Fibroblast of the aortic adventitia (primary cell): Measurements from ENCODE around the gene CAMTA1. TPM values are rescaled to one million over a fixed set of nuclear protein-coding genes. Genes with fewer than 3 reads are reported as not detected.
A peak's percentile ranks its signal among the peaks of the same experiment; 100 is the strongest.

ENCODE experiments used
- DNase-seq: peaks from one replicate; pipeline ENCODE4 v3.0.0-alpha.2; 2010; ENCODE audit warnings: low read depth
- H3K4me3 ChIP-seq: 2 replicates; pipeline ENCODE4 v1.5.1; 2011; ENCODE audit warnings: low read depth, mild to moderate bottlenecking, control low read depth, low read length, moderate library complexity
- CTCF ChIP-seq: IDR thresholded peaks from 2 replicates; pipeline ENCODE4 v1.5.1; 2011; ENCODE audit warnings: mild to moderate bottlenecking, low read length, control low read depth, inconsistent platforms; ENCODE audit not compliant: insufficient read depth
- total RNA-seq: library from RNA; depleted of rRNA; stranded (reverse); fragments of >200 nt; gene quantifications from 2 replicates; pipeline ENCODE4 v1.2.3, GENCODE V29; 2012; ENCODE audit warnings: low replicate concordance

The CAMTA1 gene
- total RNA-seq, 1 donor, result 91.9 TPM

- no peak for DNase-seq
- no peak overlapping the region for H3K4me3 ChIP-seq
- TF ChIP-seq CTCF, result peak; percentile 30
These were observed 791.8 kb downstream of the CAMTA1 start for GRCh38 chr1:7576946-7577657.

GRCh38 chr1:7578206-7578605, 793.0 kb downstream of the CAMTA1 start:
- no peak for TF ChIP-seq CTCF
- no peak overlapping the region for H3K4me3 ChIP-seq
- no peak for DNase-seq

GRCh38 chr1:7579016-7579415, 793.8 kb downstream of the CAMTA1 start:
- no peak overlapping the region for H3K4me3 ChIP-seq
- no peak for DNase-seq
- TF ChIP-seq CTCF, result no peak

GRCh38 chr1:7579831-7580804, 794.9 kb downstream of the CAMTA1 start:
- no peak for TF ChIP-seq CTCF
- DNase-seq, result no peak
- no peak overlapping the region for H3K4me3 ChIP-seq

GRCh38 chr1:7580923-7581753, 795.9 kb downstream of the CAMTA1 start:
- peak; percentile 22 for DNase-seq
- no peak for TF ChIP-seq CTCF
- no peak overlapping the region for H3K4me3 ChIP-seq

GRCh38 chr1:7581754-7582459, 796.7 kb downstream of the CAMTA1 start:
- TF ChIP-seq CTCF, result no peak
- no peak overlapping the region for H3K4me3 ChIP-seq
- DNase-seq, result no peak
